T-helper 1 cell (primary cell): ENCODE results near the gene XYLT2.

Experiments
- DNase-seq, 5 donors: peaks; one replicate each; pipeline ENCODE4 v3.0.0-alpha.2; 2012 to 2020

The XYLT2 gene

GRCh38 chr17:50352072-50352692, 6.3 kb downstream of the XYLT2 start:
- no peak for DNase-seq

- no peak for DNase-seq
Observed at GRCh38 chr17:50352693-50353599, 7.0 kb downstream of the XYLT2 start.

DNA sequence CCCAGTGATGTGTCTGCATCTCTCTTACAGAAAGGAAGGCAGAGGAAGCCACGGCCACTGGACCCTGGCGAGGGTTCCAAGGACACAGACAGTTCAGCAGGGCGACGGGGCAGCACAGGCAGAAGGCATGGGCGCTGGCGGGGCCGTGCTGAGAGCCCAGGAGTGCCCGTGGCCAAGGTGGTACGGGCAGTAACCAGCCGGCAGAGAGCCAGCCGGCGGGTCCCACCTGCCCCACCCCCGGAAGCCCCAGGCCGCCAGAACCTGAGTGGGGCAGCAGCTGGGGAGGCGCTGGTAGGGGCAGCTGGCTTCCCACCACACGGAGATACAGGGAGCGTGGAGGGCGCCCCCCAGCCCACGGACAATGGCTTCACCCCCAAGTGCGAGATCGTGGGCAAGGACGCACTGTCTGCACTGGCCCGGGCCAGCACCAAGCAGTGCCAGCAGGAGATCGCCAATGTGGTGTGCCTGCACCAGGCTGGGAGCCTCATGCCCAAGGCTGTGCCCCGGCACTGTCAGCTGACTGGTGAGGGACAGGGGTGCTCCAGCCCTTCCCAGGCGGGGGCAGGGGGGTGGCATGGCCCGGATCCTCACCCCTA, 7.8 kb downstream of the XYLT2 start:
- DNase-seq = no peak

GRCh38 chr17:50354198-50354597, 8.3 kb downstream of the XYLT2 start:
- DNase-seq = no peak

DNA sequence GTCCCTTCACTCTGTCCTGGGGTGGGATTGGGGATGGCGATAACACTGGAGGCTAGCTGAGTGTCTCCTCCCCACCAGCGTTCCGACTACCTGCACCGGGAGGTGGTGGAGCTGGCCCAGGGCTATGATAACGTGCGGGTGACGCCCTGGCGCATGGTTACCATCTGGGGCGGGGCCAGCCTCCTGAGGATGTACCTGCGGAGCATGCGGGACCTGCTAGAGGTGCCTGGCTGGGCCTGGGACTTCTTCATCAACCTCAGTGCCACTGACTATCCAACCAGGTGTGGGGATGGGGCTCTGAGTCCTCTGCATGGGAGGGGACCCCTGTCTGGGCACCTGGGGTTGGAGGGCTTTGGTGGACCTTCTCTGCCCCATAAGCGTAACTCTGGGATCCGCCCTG, 8.8 kb downstream of the XYLT2 start:
- DNase-seq = no peak

DNA sequence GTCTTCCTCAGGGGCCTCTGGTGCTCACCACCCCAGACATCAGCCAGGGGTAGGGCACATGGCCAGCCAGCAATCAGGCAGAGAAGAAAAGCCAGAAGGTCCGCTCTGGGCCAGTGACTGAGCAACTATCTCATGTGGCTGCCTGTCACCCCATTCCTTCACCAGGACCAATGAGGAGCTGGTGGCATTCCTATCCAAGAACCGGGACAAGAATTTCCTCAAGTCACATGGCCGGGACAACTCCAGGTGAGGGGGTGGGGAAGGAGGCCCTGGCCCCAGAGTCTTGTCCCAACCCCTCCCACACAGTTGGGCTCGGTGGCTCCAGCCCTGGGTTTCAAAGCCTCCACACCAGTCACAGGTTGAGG, 9.4 kb downstream of the XYLT2 start:
- DNase-seq = no peak

DNA sequence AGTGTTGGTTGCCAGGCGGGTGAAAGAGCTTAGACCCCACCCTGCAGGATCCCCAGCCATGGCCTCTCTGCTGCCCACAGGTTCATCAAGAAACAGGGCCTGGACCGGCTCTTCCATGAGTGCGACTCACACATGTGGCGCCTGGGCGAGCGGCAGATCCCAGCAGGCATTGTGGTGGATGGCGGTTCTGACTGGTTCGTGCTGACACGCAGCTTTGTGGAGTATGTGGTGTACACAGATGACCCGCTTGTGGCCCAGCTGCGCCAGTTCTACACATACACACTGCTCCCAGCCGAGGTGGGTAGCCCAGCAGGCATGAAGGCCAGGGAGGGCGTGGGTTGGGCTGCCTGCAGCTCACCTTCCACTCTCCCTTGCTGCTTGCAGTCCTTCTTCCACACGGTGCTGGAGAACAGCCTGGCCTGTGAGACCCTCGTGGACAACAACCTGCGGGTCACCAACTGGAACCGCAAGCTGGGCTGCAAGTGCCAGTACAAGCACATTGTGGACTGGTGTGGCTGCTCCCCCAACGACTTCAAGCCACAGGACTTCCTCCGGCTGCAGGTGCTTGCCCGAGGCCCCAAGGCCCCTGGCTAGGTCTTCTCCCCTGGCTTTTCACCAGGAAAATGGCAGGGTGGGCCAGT, 9.9 kb downstream of the XYLT2 start:
- no peak for DNase-seq

GRCh38 chr17:50356418-50356817, 10.5 kb downstream of the XYLT2 start:
- DNase-seq = no peak

DNA sequence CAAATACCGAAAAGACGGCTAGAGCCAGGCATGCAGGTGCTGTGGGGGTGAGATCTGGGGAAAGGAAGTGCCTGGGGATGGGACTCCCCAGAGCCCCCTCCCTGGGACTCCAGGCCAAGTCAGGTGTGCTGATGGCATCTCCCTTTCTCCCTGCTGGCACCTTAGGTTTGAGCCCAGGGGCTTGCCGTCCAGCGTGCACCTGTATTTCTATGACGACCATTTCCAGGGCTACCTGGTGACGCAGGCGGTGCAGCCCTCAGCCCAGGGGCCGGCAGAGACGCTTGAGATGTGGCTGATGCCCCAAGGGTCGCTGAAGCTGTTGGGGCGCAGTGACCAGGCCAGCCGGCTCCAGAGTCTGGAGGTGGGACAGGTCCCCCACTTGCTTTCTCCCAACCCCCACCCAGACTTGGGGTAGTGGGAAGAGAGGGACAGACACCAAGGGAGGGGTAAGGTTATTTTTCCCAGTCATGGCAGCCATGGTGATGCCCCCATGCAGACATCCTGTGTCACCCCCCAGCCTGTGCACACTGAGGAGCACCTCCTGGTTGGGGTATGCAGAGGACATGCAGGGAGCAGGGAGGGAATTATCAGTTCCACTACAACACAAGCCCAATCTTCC, 11.1 kb downstream of the XYLT2 start:
- DNase-seq = no peak

DNA sequence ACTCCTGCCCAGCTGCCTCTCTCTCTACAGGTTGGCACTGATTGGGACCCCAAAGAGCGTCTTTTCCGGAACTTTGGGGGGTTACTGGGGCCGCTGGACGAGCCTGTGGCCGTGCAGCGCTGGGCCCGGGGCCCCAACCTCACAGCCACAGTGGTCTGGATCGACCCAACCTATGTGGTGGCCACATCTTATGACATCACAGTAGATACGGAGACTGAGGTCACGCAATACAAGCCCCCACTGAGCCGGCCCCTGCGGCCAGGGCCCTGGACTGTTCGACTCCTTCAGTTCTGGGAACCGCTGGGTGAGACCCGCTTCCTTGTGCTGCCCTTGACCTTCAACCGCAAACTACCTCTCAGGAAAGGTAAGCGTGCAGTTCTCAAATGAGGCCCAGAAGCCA, 12.3 kb downstream of the XYLT2 start:
- DNase-seq = no peak

DNA sequence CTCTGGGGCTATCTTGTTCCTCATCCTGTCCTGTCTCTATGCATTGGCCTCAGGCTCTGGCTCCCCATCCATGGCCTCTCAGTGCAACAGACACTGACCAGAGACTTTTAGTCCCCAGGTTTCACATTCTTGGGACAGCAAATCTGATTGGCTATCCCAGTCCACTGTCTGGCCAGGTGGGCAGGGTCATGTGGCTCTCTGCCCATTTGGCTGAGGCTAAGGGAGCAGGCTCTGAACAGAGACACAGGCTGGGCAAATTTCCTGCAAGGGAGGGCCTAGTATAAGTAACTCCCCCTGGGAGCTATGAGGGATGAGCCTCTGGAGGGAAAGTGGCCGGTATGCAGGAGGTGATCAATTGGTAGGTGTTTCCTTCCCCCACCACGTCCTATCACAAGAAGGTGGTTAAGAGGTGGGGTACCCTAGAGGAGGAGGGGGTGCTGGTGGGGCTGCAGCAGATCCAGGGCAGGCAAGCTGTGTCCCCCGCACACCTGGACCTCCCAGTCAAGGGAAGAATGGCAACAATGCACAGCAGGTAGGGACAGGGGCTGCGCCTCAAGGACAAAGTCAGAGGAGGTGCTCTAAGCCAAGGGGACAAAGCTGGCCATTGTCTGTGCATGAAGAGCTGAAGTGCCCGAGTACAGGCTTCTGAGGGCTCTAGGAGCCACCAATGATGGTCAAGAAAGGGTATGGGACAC, 13.2 kb downstream of the XYLT2 start:
- no peak for DNase-seq

- DNase-seq = no peak
Observed at GRCh38 chr17:50359998-50360461, 14.1 kb downstream of the XYLT2 start.

GRCh38 chr17:50360486-50361115, 14.7 kb downstream of the XYLT2 start:
- no peak for DNase-seq

- DNase-seq = peak in 4 of 5 donors; percentile 33 to 65 (median 46)
Observed at GRCh38 chr17:50361561-50362480, 15.9 kb downstream of the XYLT2 start.

- DNase-seq = no peak
Observed at GRCh38 chr17:50362661-50363060, 16.7 kb downstream of the XYLT2 start.

GRCh38 chr17:50363217-50364060, 17.5 kb downstream of the XYLT2 start:
- DNase-seq = no peak

- DNase-seq = no peak
Observed at GRCh38 chr17:50364061-50364458, 18.1 kb downstream of the XYLT2 start.

GRCh38 chr17:50364715-50365114, 18.8 kb downstream of the XYLT2 start:
- DNase-seq = no peak

DNA sequence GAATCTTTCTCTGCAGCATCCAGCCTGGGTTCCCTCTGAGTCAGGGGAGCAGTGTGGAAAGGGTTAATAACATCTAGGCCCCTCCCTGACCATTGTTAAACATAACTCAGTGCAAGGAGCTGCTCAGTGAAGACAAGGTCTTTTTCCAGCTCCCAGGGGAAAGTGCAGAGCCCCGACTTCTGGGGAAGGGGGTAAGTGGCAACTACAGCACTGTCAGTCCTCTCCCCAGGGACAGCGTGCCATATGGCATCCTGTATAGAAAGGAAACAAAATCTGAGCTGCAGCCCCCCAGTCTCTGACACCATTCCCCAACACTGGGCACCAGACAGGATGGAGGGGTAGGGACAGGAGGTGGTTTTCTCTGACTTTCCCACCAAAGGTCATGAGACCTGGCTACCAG, 19.2 kb downstream of the XYLT2 start:
- no peak for DNase-seq
